Esophagus squamous epithelium (tissue), 4 donors: ENCODE data around the gene CLCF1.

ENCODE experiments used
- CTCF ChIP-seq, 6 experiments: fragments of 450-650 bp in 4 of 6; fragments of 200-600 bp in 2 of 6; sonication (generic) in 2 of 6; IDR thresholded peaks; one replicate each; pipeline ENCODE4 v1.5.1; 2016 to 2019; ENCODE audit warnings: antibody characterized with exemption in 6 of 6, mild to moderate bottlenecking in 4 of 6, moderate library complexity in 4 of 6
- POLR2A ChIP-seq, 4 donors: fragments of 450-650 bp; IDR thresholded peaks; one replicate each; pipeline ENCODE4 v1.6.1; 2017; ENCODE audit warnings: antibody characterized with exemption in 4 of 4, mild to moderate bottlenecking in 4 of 4, moderate library complexity in 3 of 4

GRCh38 chr11:67323526-67323925, 49.9 kb downstream of the CLCF1 start:
- TF ChIP-seq POLR2A (IDR thresholded peaks at IDR 0.05) = no peak
- TF ChIP-seq CTCF (IDR thresholded peaks at IDR 0.05) = no peak
